WTC11 (cell line): Measurements from ENCODE around the gene SVEP1.

Experiments used
- ARID4B ChIP-seq: sonication (generic); formaldehyde crosslinking; IDR thresholded peaks from 2 replicates; pipeline ENCODE4 v1.8.0; 2023; ENCODE audit warnings: missing genetic modification reagents, mild to moderate bottlenecking, borderline replicate concordance
- ATF2 ChIP-seq: sonication (generic); formaldehyde crosslinking; IDR thresholded peaks from 2 replicates; pipeline ENCODE4 v1.8.1; 2022; ENCODE audit warnings: low read depth, missing genetic modification reagents, borderline replicate concordance
- ATF3 ChIP-seq: sonication (generic); formaldehyde crosslinking; conservative IDR thresholded peaks from 2 replicates; pipeline ENCODE4 v1.8.1; 2022; ENCODE audit warnings: mild to moderate bottlenecking, missing genetic modification reagents
- CREM ChIP-seq: sonication (generic); formaldehyde crosslinking; IDR thresholded peaks from 2 replicates; pipeline ENCODE4 v1.8.1; 2022; ENCODE audit warnings: mild to moderate bottlenecking, missing genetic modification reagents, moderate library complexity
- CTCF ChIP-seq: fragments of 200-600 bp; IDR thresholded peaks from 2 replicates; pipeline ENCODE4 v1.8.0; 2022; ENCODE audit warnings: antibody characterized with exemption
- ESRRA ChIP-seq: sonication (generic); formaldehyde crosslinking; IDR thresholded peaks from 2 replicates; pipeline ENCODE4 v1.8.1; 2022; ENCODE audit warnings: mild to moderate bottlenecking, missing genetic modification reagents, borderline replicate concordance
- IRF1 ChIP-seq: sonication (generic); formaldehyde crosslinking; IDR thresholded peaks from 2 replicates; pipeline ENCODE4 v1.8.0; 2023; ENCODE audit warnings: missing genetic modification reagents
- MAX ChIP-seq: sonication (generic); formaldehyde crosslinking; IDR thresholded peaks from 2 replicates; pipeline ENCODE4 v1.8.0; 2022; ENCODE audit warnings: mild to moderate bottlenecking, missing genetic modification reagents
- SOX15 ChIP-seq: fragments of 250-450 bp; sonication (Bioruptor Pico); IDR thresholded peaks from 2 replicates; pipeline ENCODE4 v1.9.0; 2021; ENCODE audit warnings: mild to moderate bottlenecking
- TEAD4 ChIP-seq: sonication (generic); formaldehyde crosslinking; IDR thresholded peaks from 2 replicates; pipeline ENCODE4 v1.8.0; 2022; ENCODE audit warnings: mild to moderate bottlenecking, missing genetic modification reagents
- USF1 ChIP-seq: sonication (generic); formaldehyde crosslinking; IDR thresholded peaks from 2 replicates; pipeline ENCODE4 v1.8.0; 2022; ENCODE audit warnings: mild to moderate bottlenecking, missing genetic modification reagents
- ZNF263 ChIP-seq: sonication (generic); formaldehyde crosslinking; IDR thresholded peaks from 2 replicates; pipeline ENCODE4 v1.8.1; 2022; ENCODE audit warnings: low read depth, mild to moderate bottlenecking, moderate library complexity, missing genetic modification reagents

- TF ChIP-seq ZNF263 (CRISPR knock-in tag), result no peak
- no peak for TF ChIP-seq CTCF
- TF ChIP-seq CREM (CRISPR knock-in tag), result no peak
- TF ChIP-seq USF1 (CRISPR knock-in tag), result no peak
- TF ChIP-seq IRF1 (CRISPR knock-in tag), result no peak
- no peak for TF ChIP-seq ATF2 (CRISPR knock-in tag)
- TF ChIP-seq ARID4B, result no peak
- no peak for TF ChIP-seq TEAD4 (CRISPR knock-in tag)
- TF ChIP-seq MAX, result no peak
- no peak for TF ChIP-seq ESRRA (CRISPR knock-in tag)
- no peak for TF ChIP-seq ATF3 (CRISPR knock-in tag)
- TF ChIP-seq SOX15 (CRISPR knock-in tag), result no peak
These were observed 93.3 kb downstream of the SVEP1 start for GRCh38 chr9:110486218-110486617.
